ENCODE measurements around the gene RALGPS1. TPM values are rescaled to one million over a fixed set of nuclear protein-coding genes. Genes with fewer than 3 reads are reported as not detected.

Gene RALGPS1
- total RNA-seq, 2 experiments from 2014 or later: 14.1 to 14.4 TPM

DNA sequence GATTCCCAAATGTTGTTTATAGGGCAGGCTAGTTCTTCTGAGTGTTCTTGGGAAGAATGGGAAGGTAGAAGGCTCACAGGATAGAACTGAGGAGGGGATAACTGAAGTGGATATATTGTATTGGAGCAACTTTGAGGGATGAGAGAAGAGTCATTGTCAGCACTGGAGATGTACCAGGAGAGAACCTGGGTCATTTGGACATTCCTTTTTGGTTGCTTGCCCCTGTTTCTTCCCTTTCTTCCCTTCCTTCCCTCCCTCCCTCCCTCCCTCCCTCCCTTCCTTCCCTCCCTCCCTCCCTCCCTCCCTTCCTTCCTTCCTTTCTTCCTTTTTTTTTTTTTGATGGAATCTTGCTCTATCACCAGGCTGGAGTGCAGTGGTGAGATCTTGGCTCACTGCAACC is 45.3 kb downstream of the RALGPS1 start:
- no peak overlapping the region for H3K27ac ChIP-seq (ENCODE audit: low read depth, low read length, poor library complexity, severe bottlenecking)
- TF ChIP-seq, protein P1, sequence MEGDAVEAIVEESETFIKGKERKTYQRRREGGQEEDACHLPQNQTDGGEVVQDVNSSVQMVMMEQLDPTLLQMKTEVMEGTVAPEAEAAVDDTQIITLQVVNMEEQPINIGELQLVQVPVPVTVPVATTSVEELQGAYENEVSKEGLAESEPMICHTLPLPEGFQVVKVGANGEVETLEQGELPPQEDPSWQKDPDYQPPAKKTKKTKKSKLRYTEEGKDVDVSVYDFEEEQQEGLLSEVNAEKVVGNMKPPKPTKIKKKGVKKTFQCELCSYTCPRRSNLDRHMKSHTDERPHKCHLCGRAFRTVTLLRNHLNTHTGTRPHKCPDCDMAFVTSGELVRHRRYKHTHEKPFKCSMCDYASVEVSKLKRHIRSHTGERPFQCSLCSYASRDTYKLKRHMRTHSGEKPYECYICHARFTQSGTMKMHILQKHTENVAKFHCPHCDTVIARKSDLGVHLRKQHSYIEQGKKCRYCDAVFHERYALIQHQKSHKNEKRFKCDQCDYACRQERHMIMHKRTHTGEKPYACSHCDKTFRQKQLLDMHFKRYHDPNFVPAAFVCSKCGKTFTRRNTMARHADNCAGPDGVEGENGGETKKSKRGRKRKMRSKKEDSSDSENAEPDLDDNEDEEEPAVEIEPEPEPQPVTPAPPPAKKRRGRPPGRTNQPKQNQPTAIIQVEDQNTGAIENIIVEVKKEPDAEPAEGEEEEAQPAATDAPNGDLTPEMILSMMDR (conservative IDR thresholded peaks at IDR 0.05; ENCODE audit: low read length): no peak
- TF ChIP-seq EZH2phosphoT487 (IDR thresholded peaks at IDR 0.05; ENCODE audit: borderline replicate concordance, low read depth, low read length): no peak

DNA sequence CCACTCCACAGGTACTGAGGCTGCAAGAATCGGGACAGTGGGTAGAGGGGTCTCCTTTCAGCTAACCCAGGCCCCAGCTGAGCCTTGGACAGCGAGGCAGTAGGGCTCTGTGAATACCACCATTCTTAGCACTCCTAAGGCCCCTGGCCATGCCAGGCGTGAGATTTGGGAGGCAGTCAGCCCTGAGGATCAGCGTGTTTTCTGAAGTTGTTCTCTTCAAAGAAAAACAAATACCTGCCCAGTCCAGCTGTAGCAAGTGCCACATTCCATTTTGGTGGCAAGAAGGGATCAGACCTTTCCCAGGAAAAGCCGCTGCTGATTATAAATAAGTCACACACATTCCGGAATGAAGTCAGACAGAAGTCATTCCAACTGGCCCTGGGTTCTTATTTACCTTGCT is 47.8 kb downstream of the RALGPS1 start:
- ChIA-PET CTCF (ENCODE audit: unreplicated experiment) (no interaction called here), POLR2A (no interaction called here)
- Histone ChIP-seq H3K27ac (ENCODE audit: low read depth, low read length, poor library complexity, severe bottlenecking) (no peak overlapping the region), H3K4me2 (ENCODE audit: low read length) (no peak overlapping the region), H3K36me3 (ENCODE audit: insufficient read depth, low read length) (no peaks in the 10 kb centered on the region), H3K9me3 (ENCODE audit: low read length) (no peaks in the 10 kb centered on the region), H4K20me1 (ENCODE audit: insufficient read depth, low read length) (no peaks in the 10 kb centered on the region), H3K9me2 (ENCODE audit: insufficient read depth, low read length) (no peaks in the 10 kb centered on the region), H2AFZ (ENCODE audit: low read length) (no peak overlapping the region), H3K4me3 (ENCODE audit: low read depth, low read length, poor library complexity, severe bottlenecking) (no peak overlapping the region), H3K4me1 (ENCODE audit: insufficient read depth, low read length, poor library complexity, severe bottlenecking) (no peaks in the 10 kb centered on the region), H3K79me2 (ENCODE audit: insufficient read depth, low read depth, low read length) (no peaks in the 10 kb centered on the region)
- TF ChIP-seq EZH2phosphoT487 (IDR thresholded peaks at IDR 0.05; ENCODE audit: borderline replicate concordance, low read depth, low read length): no peak
- no TSS peak for BruUV-seq (replicated peaks)
- intact Hi-C loops (cut with micrococcal nuclease; ENCODE audit: unreplicated experiment): no loop called here
- no peak for DNase-seq (ENCODE audit: low spot score)

More for the DNA sequence above, 45.3 kb downstream of the RALGPS1 start:
- H3K36me3 ChIP-seq (ENCODE audit: insufficient read depth, low read length): no peaks in the 10 kb centered on the region
- DNase-seq (ENCODE audit: low spot score): no peak
- no peak overlapping the region for H3K4me3 ChIP-seq (ENCODE audit: low read depth, low read length, poor library complexity, severe bottlenecking)
- POLR2A ChIA-PET: no interaction called here
- intact Hi-C loops (cut with micrococcal nuclease; ENCODE audit: unreplicated experiment): no loop called here
- no peak overlapping the region for H3K4me2 ChIP-seq (ENCODE audit: low read length)
- H3K4me1 ChIP-seq (ENCODE audit: insufficient read depth, low read length, poor library complexity, severe bottlenecking): no peaks in the 10 kb centered on the region
- no peak overlapping the region for H2AFZ ChIP-seq (ENCODE audit: low read length)
- H3K79me2 ChIP-seq (ENCODE audit: insufficient read depth, low read depth, low read length): no peaks in the 10 kb centered on the region
- H3K9me2 ChIP-seq (ENCODE audit: insufficient read depth, low read length): no peaks in the 10 kb centered on the region
- CTCF ChIA-PET (ENCODE audit: unreplicated experiment): no interaction called here
- no peaks in the 10 kb centered on the region for H3K9me3 ChIP-seq (ENCODE audit: low read length)
- BruUV-seq (replicated peaks): no TSS peak
- no peaks in the 10 kb centered on the region for H4K20me1 ChIP-seq (ENCODE audit: insufficient read depth, low read length)

DNA sequence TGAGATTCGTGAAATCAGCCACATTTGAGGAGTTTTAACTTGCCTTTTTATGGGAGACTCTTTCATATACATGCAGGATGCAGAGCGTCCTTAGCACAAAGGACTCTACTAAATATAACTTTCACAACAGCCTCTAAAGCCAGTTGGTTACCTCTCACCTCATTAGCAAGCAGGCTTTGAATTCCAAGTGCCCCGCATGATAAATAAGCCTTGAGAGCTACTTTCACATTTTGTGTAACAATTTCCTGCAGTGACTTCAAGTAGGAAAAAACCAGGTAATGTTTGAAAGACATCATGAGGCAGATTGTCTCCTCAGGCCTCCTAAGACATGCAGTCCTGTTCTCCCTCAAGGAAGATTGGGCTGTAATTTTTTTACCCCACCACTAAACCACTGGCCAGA is 50.5 kb downstream of the RALGPS1 start:
- no peaks in the 10 kb centered on the region for H3K4me1 ChIP-seq (ENCODE audit: insufficient read depth, low read length, poor library complexity, severe bottlenecking)
- H3K4me2 ChIP-seq (ENCODE audit: low read length): no peak overlapping the region
- H3K9me3 ChIP-seq (ENCODE audit: low read length): no peaks in the 10 kb centered on the region
- ChIA-PET CTCF (ENCODE audit: unreplicated experiment) (no interaction called here), POLR2A (no interaction called here)
- H2AFZ ChIP-seq (ENCODE audit: low read length): no peak overlapping the region
- no peaks in the 10 kb centered on the region for H3K36me3 ChIP-seq (ENCODE audit: insufficient read depth, low read length)
- no TSS peak for BruUV-seq (replicated peaks)
- no peak overlapping the region for H3K27ac ChIP-seq (ENCODE audit: low read depth, low read length, poor library complexity, severe bottlenecking)
- no peaks in the 10 kb centered on the region for H3K79me2 ChIP-seq (ENCODE audit: insufficient read depth, low read depth, low read length)
- H3K4me3 ChIP-seq (ENCODE audit: low read depth, low read length, poor library complexity, severe bottlenecking): no peak overlapping the region
- H3K9me2 ChIP-seq (ENCODE audit: insufficient read depth, low read length): no peaks in the 10 kb centered on the region
- DNase-seq (ENCODE audit: low spot score): no peak
- TF ChIP-seq, protein P1 (conservative IDR thresholded peaks at IDR 0.05; ENCODE audit: low read length): no peak
- no peak for TF ChIP-seq EZH2phosphoT487 (IDR thresholded peaks at IDR 0.05; ENCODE audit: borderline replicate concordance, low read depth, low read length)
- intact Hi-C loops (cut with micrococcal nuclease; ENCODE audit: unreplicated experiment): loop anchor here (1.0 kb wide), 1 partner anchor 234 kb away; no protein-coding TSS in a partner anchor
- no peaks in the 10 kb centered on the region for H4K20me1 ChIP-seq (ENCODE audit: insufficient read depth, low read length)

Measured in OCI-LY7 (cell line).